OCI-LY7 (cell line): ENCODE data around the gene METTL24. TPM values are rescaled to one million over a fixed set of nuclear protein-coding genes. Genes with fewer than 3 reads are reported as not detected.

Source experiments
- BruUV-seq: library from RNA; stranded (reverse); fragments of 400-500 nt; replicated peaks from 2 replicates; lab custom pipeline; 2021; lab: Mats Ljungman, UMichigan
- CTCF ChIA-PET: fragments of 300-600 bp; sonication (Branson Sonifier 250); formaldehyde crosslinking; loops from one replicate; lab custom pipeline; 2022; ENCODE audit warnings: antibody characterized with exemption; ENCODE audit not compliant: unreplicated experiment; lab: Charles Lee
- POLR2A ChIA-PET: fragments of 300-600 bp; sonication (Branson Sonifier 250); formaldehyde crosslinking; loops from one replicate; lab custom pipeline; 2022; ENCODE audit warnings: antibody characterized with exemption; lab: Charles Lee
- DNase-seq: peaks from one replicate; pipeline ENCODE4 v3.0.0-alpha.2; 2015; ENCODE audit warnings: low spot score
- H2AFZ ChIP-seq: fragments of 200-600 bp; sonication (generic), shearing (Covaris generic); 2 replicates; pipeline ENCODE4 v1.6.1; 2014; ENCODE audit warnings: mild to moderate bottlenecking, antibody characterized with exemption, low read length, moderate library complexity
- H3K27ac ChIP-seq: fragments of 200-600 bp; sonication (generic); 2 replicates; pipeline ENCODE4 v1.5.1; 2014; ENCODE audit warnings: mixed run types, low read depth, mild to moderate bottlenecking, moderate library complexity, low read length, inconsistent platforms; ENCODE audit not compliant: poor library complexity, severe bottlenecking
- H3K36me3 ChIP-seq: fragments of 200-600 bp; sonication (generic); 2 replicates; pipeline ENCODE4 v1.6.1; 2014; ENCODE audit warnings: mild to moderate bottlenecking, antibody characterized with exemption, low read length, moderate library complexity, mixed read lengths; ENCODE audit not compliant: insufficient read depth
- H3K4me1 ChIP-seq: fragments of 200-600 bp; sonication (generic); 2 replicates; pipeline ENCODE4 v1.5.1; 2014; ENCODE audit warnings: mild to moderate bottlenecking, low read length; ENCODE audit not compliant: insufficient read depth, poor library complexity, severe bottlenecking
- H3K4me2 ChIP-seq: fragments of 200-600 bp; sonication (generic); 2 replicates; pipeline ENCODE4 v1.6.1; 2014; ENCODE audit warnings: mild to moderate bottlenecking, low read length
- H3K4me3 ChIP-seq: fragments of 200-600 bp; sonication (generic); 2 replicates; pipeline ENCODE4 v1.5.1; 2014; ENCODE audit warnings: mild to moderate bottlenecking, low read depth, low read length; ENCODE audit not compliant: poor library complexity, severe bottlenecking
- H3K79me2 ChIP-seq: fragments of 200-600 bp; sonication (generic); 2 replicates; pipeline ENCODE4 v1.6.1; 2016; ENCODE audit warnings: low read depth, mild to moderate bottlenecking, low read length, moderate library complexity, mixed read lengths; ENCODE audit not compliant: insufficient read depth
- H3K9me2 ChIP-seq: fragments of 200-600 bp; sonication (generic); 2 replicates; pipeline ENCODE4 v1.6.1; 2016; ENCODE audit warnings: mild to moderate bottlenecking, low read length, mixed read lengths; ENCODE audit not compliant: insufficient read depth
- H3K9me3 ChIP-seq: fragments of 200-600 bp; sonication (generic); 2 replicates; pipeline ENCODE4 v1.6.1; 2014; ENCODE audit warnings: mild to moderate bottlenecking, mixed run types, low read length, mixed read lengths
- H4K20me1 ChIP-seq: fragments of 200-600 bp; sonication (generic); 2 replicates; pipeline ENCODE4 v1.6.1; 2014; ENCODE audit warnings: mild to moderate bottlenecking, antibody characterized with exemption, low read length, moderate library complexity, mixed read lengths; ENCODE audit not compliant: insufficient read depth
- EZH2phosphoT487 ChIP-seq: fragments of 200-600 bp; sonication (generic); IDR thresholded peaks from 2 replicates; pipeline ENCODE4 v1.6.1; 2018; ENCODE audit warnings: low read depth, borderline replicate concordance, mild to moderate bottlenecking, mixed run types, antibody characterized with exemption, low read length, moderate library complexity, mixed read lengths
- intact Hi-C: fragments of 100-400 bp; cut with micrococcal nuclease; formaldehyde crosslinking; loops from one replicate; pipeline ENCODE4 v1.10.0; 2022; ENCODE audit not compliant: unreplicated experiment
- total RNA-seq, 2 experiments: library from RNA; depleted of rRNA in 1 of 2; stranded (reverse); fragments of >200 nt in 1 of 2; shearing (Covaris generic) in 1 of 2; gene quantifications; 2 replicates each; pipeline ENCODE4 v1.2.3, GENCODE V29; 2014 to 2022
- TF ChIP-seq, protein P1 (sequence below): fragments of 200-600 bp; sonication (generic); conservative IDR thresholded peaks from 2 replicates; pipeline ENCODE4 v1.5.1; 2014; ENCODE audit warnings: mild to moderate bottlenecking, antibody characterized with exemption, low read length, moderate library complexity, mixed read lengths

Gene METTL24
- total RNA-seq, 2 experiments from 2014 or later = not detected

GRCh38 chr6:110328259-110328658 lies 29.9 kb downstream of the METTL24 start:
- Histone ChIP-seq H4K20me1 (no peaks in the 10 kb centered on the region), H3K4me2 (no peak overlapping the region), H2AFZ (no peak overlapping the region), H3K79me2 (no peaks in the 10 kb centered on the region), H3K27ac (no peak overlapping the region), H3K9me2 (no peaks in the 10 kb centered on the region), H3K4me3 (no peak overlapping the region), H3K4me1 (no peaks in the 10 kb centered on the region), H3K9me3 (no peaks in the 10 kb centered on the region), H3K36me3 (no peaks in the 10 kb centered on the region)
- no peak for DNase-seq
- intact Hi-C loops = no loop called here
- BruUV-seq = no TSS peak
- TF ChIP-seq EZH2phosphoT487 = no peak
- TF ChIP-seq, protein P1, sequence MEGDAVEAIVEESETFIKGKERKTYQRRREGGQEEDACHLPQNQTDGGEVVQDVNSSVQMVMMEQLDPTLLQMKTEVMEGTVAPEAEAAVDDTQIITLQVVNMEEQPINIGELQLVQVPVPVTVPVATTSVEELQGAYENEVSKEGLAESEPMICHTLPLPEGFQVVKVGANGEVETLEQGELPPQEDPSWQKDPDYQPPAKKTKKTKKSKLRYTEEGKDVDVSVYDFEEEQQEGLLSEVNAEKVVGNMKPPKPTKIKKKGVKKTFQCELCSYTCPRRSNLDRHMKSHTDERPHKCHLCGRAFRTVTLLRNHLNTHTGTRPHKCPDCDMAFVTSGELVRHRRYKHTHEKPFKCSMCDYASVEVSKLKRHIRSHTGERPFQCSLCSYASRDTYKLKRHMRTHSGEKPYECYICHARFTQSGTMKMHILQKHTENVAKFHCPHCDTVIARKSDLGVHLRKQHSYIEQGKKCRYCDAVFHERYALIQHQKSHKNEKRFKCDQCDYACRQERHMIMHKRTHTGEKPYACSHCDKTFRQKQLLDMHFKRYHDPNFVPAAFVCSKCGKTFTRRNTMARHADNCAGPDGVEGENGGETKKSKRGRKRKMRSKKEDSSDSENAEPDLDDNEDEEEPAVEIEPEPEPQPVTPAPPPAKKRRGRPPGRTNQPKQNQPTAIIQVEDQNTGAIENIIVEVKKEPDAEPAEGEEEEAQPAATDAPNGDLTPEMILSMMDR = no peak
- ChIA-PET CTCF (no interaction called here), POLR2A (interaction anchor here (1.0 to 1.4 kb wide), 3 partner anchors 8 to 12 kb away, joined by 3 to 4 read pairs (median 4); no protein-coding TSS in a partner anchor)

DNA sequence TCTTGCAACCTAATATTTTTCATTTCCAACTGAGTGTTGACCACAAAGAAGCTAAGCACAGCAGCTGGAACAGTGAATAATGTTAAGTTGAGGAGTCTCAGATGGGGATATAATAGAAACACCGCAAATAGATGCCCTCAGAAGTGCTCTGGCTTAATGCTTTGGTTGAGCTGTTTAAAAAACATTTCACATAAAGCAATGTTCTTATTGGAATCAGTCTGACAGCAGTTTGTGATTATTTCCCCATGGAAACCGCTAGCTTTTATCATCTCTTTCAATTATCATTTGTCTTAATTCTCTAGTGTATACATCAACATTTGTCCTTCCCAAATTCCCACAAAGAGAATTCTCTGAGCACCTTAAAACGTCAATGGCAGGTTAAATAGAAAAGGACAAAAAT lies 30.8 kb downstream of the METTL24 start:
- Histone ChIP-seq H3K4me3 (no peak overlapping the region), H3K36me3 (no peaks in the 10 kb centered on the region), H2AFZ (no peak overlapping the region), H3K4me2 (no peak overlapping the region), H3K79me2 (no peaks in the 10 kb centered on the region), H3K9me2 (no peaks in the 10 kb centered on the region), H4K20me1 (no peaks in the 10 kb centered on the region), H3K9me3 (no peaks in the 10 kb centered on the region), H3K4me1 (no peaks in the 10 kb centered on the region), H3K27ac (no peak overlapping the region)
- ChIA-PET POLR2A (interaction anchor here (0.6 to 0.7 kb wide), 2 partner anchors 14 to 1770 kb away, joined by 3 read pairs; no protein-coding TSS in a partner anchor), CTCF (no interaction called here)
- no TSS peak for BruUV-seq
- TF ChIP-seq, protein P1 = no peak
- TF ChIP-seq EZH2phosphoT487 = no peak
- DNase-seq = no peak
- intact Hi-C loops = no loop called here

DNA sequence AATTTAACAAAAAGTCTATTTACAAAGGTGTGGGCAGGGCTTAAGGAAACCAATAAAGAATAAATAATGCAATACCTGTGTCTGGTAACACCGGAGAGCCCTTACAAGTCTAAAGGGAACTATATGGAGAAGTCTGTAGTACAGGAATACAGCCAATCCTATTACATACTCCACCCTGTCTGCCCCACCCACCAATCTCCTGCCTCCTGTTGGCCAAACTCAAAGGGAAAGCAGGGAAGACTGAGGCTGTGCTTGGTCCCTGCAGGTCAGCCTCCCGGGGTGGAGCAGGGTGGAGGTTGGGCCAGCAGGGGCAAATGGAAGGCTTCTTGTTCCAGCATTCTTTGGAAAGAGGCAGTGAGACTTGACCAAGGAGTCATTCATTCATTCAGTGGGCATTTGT lies 31.5 kb downstream of the METTL24 start:
- intact Hi-C loops = no loop called here
- ChIA-PET CTCF (no interaction called here), POLR2A (no interaction called here)
- Histone ChIP-seq H3K4me2 (no peak overlapping the region), H3K27ac (no peak overlapping the region), H3K9me2 (no peaks in the 10 kb centered on the region), H3K36me3 (no peaks in the 10 kb centered on the region), H2AFZ (no peak overlapping the region), H3K9me3 (no peaks in the 10 kb centered on the region), H3K4me1 (no peaks in the 10 kb centered on the region), H3K79me2 (no peaks in the 10 kb centered on the region), H3K4me3 (no peak overlapping the region), H4K20me1 (no peaks in the 10 kb centered on the region)
- no peak for DNase-seq
- BruUV-seq = no TSS peak
- no peak for TF ChIP-seq EZH2phosphoT487
- TF ChIP-seq, protein P1 = no peak
